HTERT RPE-1 (cell line): ENCODE results near the gene ING5.
"Not testable (repeated sequence)": the region's sequence is repeated elsewhere in the genome, so short reads cannot be mapped to it uniquely, and the experiment has no call there.

Source experiments
- in situ Hi-C: fragments of 300-500 bp; cut with MboI; formaldehyde crosslinking; loops from 4 replicates; pipeline ENCODE4 v1.14.3; 2020; ENCODE audit warnings: low sequenced_read_pairs

ING5 gene

GRCh38 chr2:241736111-241736510, 34.3 kb downstream of the ING5 start:
- in situ Hi-C loops, result no loop called here

GRCh38 chr2:241738040-241738686, 36.3 kb downstream of the ING5 start:
- in situ Hi-C loops, result no loop called here

GRCh38 chr2:241739177-241739576, 37.3 kb downstream of the ING5 start:
- in situ Hi-C loops, result no loop called here

GRCh38 chr2:241739651-241740050, 37.8 kb downstream of the ING5 start:
- in situ Hi-C loops, result no loop called here

GRCh38 chr2:241741016-241741415, 39.2 kb downstream of the ING5 start:
- in situ Hi-C loops, result no loop called here

- in situ Hi-C loops, result no loop called here
Observed at GRCh38 chr2:241742320-241742939, 40.6 kb downstream of the ING5 start.

GRCh38 chr2:241743008-241743407, 41.2 kb downstream of the ING5 start:
- in situ Hi-C loops, result not testable (repeated sequence)

GRCh38 chr2:241743620-241744019, 41.8 kb downstream of the ING5 start:
- in situ Hi-C loops, result no loop called here

- in situ Hi-C loops, result no loop called here
Observed at GRCh38 chr2:241744028-241744754, 42.4 kb downstream of the ING5 start.

- in situ Hi-C loops, result no loop called here
Observed at GRCh38 chr2:241745276-241745675, 43.4 kb downstream of the ING5 start.

- in situ Hi-C loops, result no loop called here
Observed at GRCh38 chr2:241746084-241746483, 44.2 kb downstream of the ING5 start.

- in situ Hi-C loops, result no loop called here
Observed at GRCh38 chr2:241748468-241749256, 46.8 kb downstream of the ING5 start.

GRCh38 chr2:241750076-241750840, 48.4 kb downstream of the ING5 start:
- in situ Hi-C loops, result no loop called here

- in situ Hi-C loops, result no loop called here
Observed at GRCh38 chr2:241751152-241751551, 49.3 kb downstream of the ING5 start.

- in situ Hi-C loops, result no loop called here
Observed at GRCh38 chr2:241751776-241752175, 49.9 kb downstream of the ING5 start.

- in situ Hi-C loops, result no loop called here
Observed at GRCh38 chr2:241752253-241752652, 50.4 kb downstream of the ING5 start.

- in situ Hi-C loops, result no loop called here
Observed at GRCh38 chr2:241752689-241753276, 50.9 kb downstream of the ING5 start.

GRCh38 chr2:241753493-241753892, 51.7 kb downstream of the ING5 start:
- in situ Hi-C loops, result no loop called here

- in situ Hi-C loops, result no loop called here
Observed at GRCh38 chr2:241754042-241754441, 52.2 kb downstream of the ING5 start.

GRCh38 chr2:241755166-241755565, 53.3 kb downstream of the ING5 start:
- in situ Hi-C loops, result no loop called here
